GM23248 (cell line): ENCODE measurements around the gene BCL11B. TPM values are rescaled to one million over a fixed set of nuclear protein-coding genes. Genes with fewer than 3 reads are reported as not detected.

Source experiments
- DNase-seq: peaks from one replicate; pipeline ENCODE4 v3.0.0-alpha.2; 2015
- H2AFZ ChIP-seq: fragments of 200-600 bp; sonication (generic); 2 replicates; pipeline ENCODE4 v1.6.1; 2016; ENCODE audit warnings: antibody characterized with exemption
- H3F3A ChIP-seq: fragments of 200-600 bp; sonication (generic); 2 replicates; pipeline ENCODE4 v1.6.1; 2016; ENCODE audit warnings: mild to moderate bottlenecking, antibody characterized with exemption, mixed run types; ENCODE audit not compliant: insufficient read depth
- H3K27ac ChIP-seq: fragments of 200-600 bp; sonication (generic); 2 replicates; pipeline ENCODE4 v1.5.1; 2016; ENCODE audit warnings: mild to moderate bottlenecking
- H3K27me3 ChIP-seq: fragments of 200-600 bp; sonication (generic); replicated peaks from 2 replicates; pipeline ENCODE4 v1.6.1; 2016; ENCODE audit warnings: mild to moderate bottlenecking; ENCODE audit not compliant: insufficient read depth
- H3K36me3 ChIP-seq: fragments of 200-600 bp; sonication (generic); 2 replicates; pipeline ENCODE4 v1.6.1; 2016; ENCODE audit warnings: low read depth, mild to moderate bottlenecking
- H3K4me1 ChIP-seq: fragments of 200-600 bp; sonication (generic); 2 replicates; pipeline ENCODE4 v1.6.1; 2016; ENCODE audit warnings: mild to moderate bottlenecking; ENCODE audit not compliant: insufficient read depth
- H3K4me2 ChIP-seq: fragments of 200-600 bp; sonication (generic); one replicate; pipeline ENCODE4 v1.6.1; 2016; ENCODE audit warnings: mild to moderate bottlenecking; ENCODE audit not compliant: unreplicated experiment
- H3K4me3 ChIP-seq: fragments of 200-600 bp; sonication (generic); 2 replicates; pipeline ENCODE4 v1.5.1; 2016; ENCODE audit warnings: mild to moderate bottlenecking
- H3K79me2 ChIP-seq: fragments of 200-600 bp; sonication (generic); 2 replicates; pipeline ENCODE4 v1.6.1; 2016; ENCODE audit warnings: mild to moderate bottlenecking; ENCODE audit not compliant: insufficient read depth
- H3K9ac ChIP-seq: fragments of 200-600 bp; sonication (generic); 2 replicates; pipeline ENCODE4 v1.6.1; 2016; ENCODE audit warnings: mild to moderate bottlenecking
- H3K9me2 ChIP-seq: fragments of 200-600 bp; sonication (generic); 2 replicates; pipeline ENCODE4 v1.6.1; 2016; ENCODE audit warnings: mixed run types, mild to moderate bottlenecking, moderate library complexity; ENCODE audit not compliant: insufficient read depth
- H3K9me3 ChIP-seq: fragments of 200-600 bp; sonication (generic); one replicate; pipeline ENCODE4 v1.6.1; 2017; ENCODE audit warnings: low read depth
- H4K20me1 ChIP-seq: fragments of 200-600 bp; sonication (generic); 2 replicates; pipeline ENCODE4 v1.6.0; 2016; ENCODE audit not compliant: insufficient read depth
- EZH2 ChIP-seq: fragments of 200-600 bp; sonication (generic); IDR thresholded peaks from 2 replicates; pipeline ENCODE4 v1.6.1; 2018; ENCODE audit warnings: antibody characterized with exemption, mild to moderate bottlenecking; ENCODE audit not compliant: insufficient read depth, poor library complexity, severe bottlenecking
- EZH2phosphoT487 ChIP-seq: fragments of 200-600 bp; sonication (generic); IDR thresholded peaks from 2 replicates; pipeline ENCODE4 v1.6.1; 2018; ENCODE audit warnings: antibody characterized with exemption, moderate library complexity, mild to moderate bottlenecking, low read depth; ENCODE audit not compliant: insufficient read depth
- WGBS, 2 experiments: methylation state at CpG; one replicate each; pipeline ENCODE4 v1.1.6; 2015 to 2017; ENCODE audit warnings: low lambda C conversion rate in 2 of 2, low coverage in 1 of 2; ENCODE audit errors: missing lambda C conversion rate in 2 of 2; 5-methylcytosine and 5-hydroxymethylcytosine counted together
- in situ Hi-C: fragments of 300-500 bp; cut with MboI; formaldehyde crosslinking; loops from 2 replicates; pipeline ENCODE4 v1.15.0; 2020
- polyA plus RNA-seq: library from polyadenylated mRNA; unstranded; fragments of >200 nt; fragmentation: Nextera tagmentation; extraction: Ambion mirVana; gene quantifications from 2 replicates; pipeline ENCODE4 v1.2.1, GENCODE V29; 2016
- total RNA-seq: library from RNA; depleted of rRNA; stranded (reverse); fragments of >200 nt; shearing (Covaris generic); gene quantifications from 2 replicates; pipeline ENCODE4 v1.2.3, GENCODE V29; 2014

BCL11B gene
- total and polyA plus RNA-seq, 2 experiments from 2014 or later: not detected

- Histone ChIP-seq H3K4me2 (no peak overlapping the region), H3K9me3 (no peaks in the 10 kb centered on the region), H3K79me2 (no peaks in the 10 kb centered on the region), H4K20me1 (no peaks in the 10 kb centered on the region), H3K4me1 (peaks cover 13% of the 10 kb centered on the region; the same call in 1 of the 2 replicates), H3K4me3 (no peak overlapping the region), H3F3A (no peaks in the 10 kb centered on the region; the same call in 1 of the 2 replicates), H3K27ac (no peak overlapping the region), H3K9me2 (no peaks in the 10 kb centered on the region), H3K36me3 (no peaks in the 10 kb centered on the region), H3K9ac (no peak overlapping the region), H3K27me3 (peaks cover 59% of the 10 kb centered on the region), H2AFZ (no peak overlapping the region)
- in situ Hi-C loops: no loop called here
- TF ChIP-seq EZH2phosphoT487 (no peak), EZH2 (no peak)
- no peak for DNase-seq
Observed at GRCh38 chr14:99275222-99275584, 3.2 kb upstream of the BCL11B start.

- 3 to 4% methylated on average over 36 to 49 of the region's 69 CpGs for WGBS, 2 experiments
- no peaks in the 10 kb centered on the region for H4K20me1 ChIP-seq
- peak; percentile 68 for DNase-seq
- no peak overlapping the region for H3K9ac ChIP-seq
- H2AFZ ChIP-seq: peak overlapping the region; percentile 50; the same call in 1 of the 2 replicates
- peak overlapping the region; percentile 68 for H3K4me2 ChIP-seq
- no peaks in the 10 kb centered on the region for H3K9me2 ChIP-seq
- peak overlapping the region; percentile 55 for H3K4me3 ChIP-seq
- H3K27ac ChIP-seq: no peak overlapping the region
- in situ Hi-C loops: loop anchor here (25.0 kb wide), 1 partner anchor 1137 kb away; no protein-coding TSS in a partner anchor
- H3K9me3 ChIP-seq: no peaks in the 10 kb centered on the region
- no peaks in the 10 kb centered on the region for H3K79me2 ChIP-seq
- peaks cover 13% of the 10 kb centered on the region; the same call in 1 of the 2 replicates for H3K4me1 ChIP-seq
- peaks cover 63% of the 10 kb centered on the region for H3K27me3 ChIP-seq
- TF ChIP-seq EZH2phosphoT487: no peak
- no peak for TF ChIP-seq EZH2
- H3F3A ChIP-seq: no peaks in the 10 kb centered on the region; the same call in 1 of the 2 replicates
- H3K36me3 ChIP-seq: no peaks in the 10 kb centered on the region
Observed at GRCh38 chr14:99274346-99275221, 2.6 kb upstream of the BCL11B start.

- Histone ChIP-seq H3K9me2 (no peaks in the 10 kb centered on the region), H3K4me2 (peak overlapping the region; percentile 68), H3K9me3 (no peaks in the 10 kb centered on the region), H3K4me3 (peak overlapping the region; percentile 55), H3K79me2 (no peaks in the 10 kb centered on the region), H4K20me1 (no peaks in the 10 kb centered on the region), H2AFZ (peak overlapping the region; percentile 50), H3K27me3 (peaks cover 69% of the 10 kb centered on the region), H3F3A (no peaks in the 10 kb centered on the region; the same call in 1 of the 2 replicates), H3K9ac (no peak overlapping the region), H3K4me1 (peaks cover 13% of the 10 kb centered on the region; the same call in 1 of the 2 replicates), H3K27ac (no peak overlapping the region), H3K36me3 (no peaks in the 10 kb centered on the region)
- in situ Hi-C loops: loop anchor here (25.0 kb wide), 1 partner anchor 1137 kb away; no protein-coding TSS in a partner anchor
- no peak for TF ChIP-seq EZH2phosphoT487
- no peak for TF ChIP-seq EZH2
- WGBS, 2 experiments: 3% methylated on average over 34 of the region's 34 CpGs
- DNase-seq: peak; percentile 15
Observed at GRCh38 chr14:99273766-99274345, 1.9 kb upstream of the BCL11B start.

GRCh38 chr14:99272899-99273765 lies 1.1 kb upstream of the BCL11B start:
- peak overlapping the region; percentile 55 for H3K4me3 ChIP-seq
- no peaks in the 10 kb centered on the region for H3K9me2 ChIP-seq
- peak overlapping the region; percentile 1 for H3K4me2 ChIP-seq
- no peak overlapping the region for H3K9ac ChIP-seq
- peaks cover 13% of the 10 kb centered on the region; the same call in 1 of the 2 replicates for H3K4me1 ChIP-seq
- WGBS, 2 experiments: 5% methylated on average over 43 to 52 of the region's 53 CpGs
- in situ Hi-C loops: loop anchor here (25.0 kb wide), 1 partner anchor 1136 kb away; no protein-coding TSS in a partner anchor
- no peaks in the 10 kb centered on the region for H3K79me2 ChIP-seq
- no peak overlapping the region for H3K27ac ChIP-seq
- H2AFZ ChIP-seq: peak overlapping the region; percentile 50; the same call in 1 of the 2 replicates
- TF ChIP-seq EZH2phosphoT487 (no peak), EZH2 (peak; percentile 8)
- DNase-seq: peak; percentile 18
- H3K27me3 ChIP-seq: peaks cover 74% of the 10 kb centered on the region
- H4K20me1 ChIP-seq: no peaks in the 10 kb centered on the region
- H3F3A ChIP-seq: no peaks in the 10 kb centered on the region; the same call in 1 of the 2 replicates
- H3K36me3 ChIP-seq: no peaks in the 10 kb centered on the region
- no peaks in the 10 kb centered on the region for H3K9me3 ChIP-seq
